LNCaP clone FGC (cell line): ENCODE measurements around the gene TANGO2.

Experiments
- DNase-seq: peaks from one replicate; pipeline ENCODE4 v3.0.0-alpha.2; 2011; ENCODE audit warnings: low read depth
- H3K4me3 ChIP-seq: 2 replicates; pipeline ENCODE4 v1.5.1; 2011; ENCODE audit warnings: mild to moderate bottlenecking, low read depth, low read length, control low read depth
- TF ChIP-seq, protein P1 (sequence below): IDR thresholded peaks from 2 replicates; pipeline ENCODE4 v1.5.1; 2012; ENCODE audit warnings: mild to moderate bottlenecking; ENCODE audit not compliant: control insufficient read depth, insufficient read depth; ENCODE audit errors: extremely low read depth

The TANGO2 gene

DNA sequence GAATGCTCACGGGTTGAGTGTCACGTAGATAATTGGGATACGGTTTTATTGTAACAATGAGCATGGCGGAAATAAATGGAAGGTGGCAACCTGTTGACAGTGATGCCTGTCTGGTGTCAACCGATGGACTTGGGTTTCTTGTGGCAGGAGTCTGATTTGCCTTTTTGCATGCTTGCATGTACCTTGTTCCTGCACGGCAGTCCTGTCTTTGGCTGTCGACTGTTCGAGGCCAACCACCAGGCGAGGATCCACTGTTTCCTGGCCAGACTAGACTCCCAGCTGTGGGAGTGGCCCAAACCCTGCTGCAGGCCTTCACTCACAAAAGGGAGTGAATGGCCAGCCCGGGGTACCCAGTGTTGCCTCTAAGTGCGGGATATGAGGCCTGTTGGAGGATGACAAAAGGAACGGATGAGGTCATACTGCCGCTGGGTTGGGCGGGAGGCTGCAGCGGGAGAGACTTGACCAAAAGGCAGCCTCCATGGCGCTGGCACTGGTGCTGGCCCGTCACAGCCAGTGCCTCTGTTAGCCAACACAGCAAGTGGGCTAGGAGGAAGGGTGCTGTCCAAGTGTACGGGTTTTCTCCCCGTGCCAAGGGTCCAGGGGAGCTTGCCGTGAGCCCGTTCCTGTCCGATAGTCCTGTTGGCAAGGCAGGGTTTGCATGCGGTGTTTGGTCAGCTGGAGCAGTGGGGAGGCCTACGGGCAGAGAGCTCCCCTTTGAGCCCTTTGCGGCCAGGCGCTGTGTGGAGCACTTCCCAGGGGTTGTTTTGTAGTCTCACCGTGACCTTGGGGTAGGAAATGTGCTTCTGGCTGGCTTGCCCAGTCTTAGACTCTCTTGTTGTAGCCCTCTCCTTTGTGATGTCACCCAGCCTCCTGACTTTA is 60.1 kb downstream of the TANGO2 start:
- TF ChIP-seq, protein P1, sequence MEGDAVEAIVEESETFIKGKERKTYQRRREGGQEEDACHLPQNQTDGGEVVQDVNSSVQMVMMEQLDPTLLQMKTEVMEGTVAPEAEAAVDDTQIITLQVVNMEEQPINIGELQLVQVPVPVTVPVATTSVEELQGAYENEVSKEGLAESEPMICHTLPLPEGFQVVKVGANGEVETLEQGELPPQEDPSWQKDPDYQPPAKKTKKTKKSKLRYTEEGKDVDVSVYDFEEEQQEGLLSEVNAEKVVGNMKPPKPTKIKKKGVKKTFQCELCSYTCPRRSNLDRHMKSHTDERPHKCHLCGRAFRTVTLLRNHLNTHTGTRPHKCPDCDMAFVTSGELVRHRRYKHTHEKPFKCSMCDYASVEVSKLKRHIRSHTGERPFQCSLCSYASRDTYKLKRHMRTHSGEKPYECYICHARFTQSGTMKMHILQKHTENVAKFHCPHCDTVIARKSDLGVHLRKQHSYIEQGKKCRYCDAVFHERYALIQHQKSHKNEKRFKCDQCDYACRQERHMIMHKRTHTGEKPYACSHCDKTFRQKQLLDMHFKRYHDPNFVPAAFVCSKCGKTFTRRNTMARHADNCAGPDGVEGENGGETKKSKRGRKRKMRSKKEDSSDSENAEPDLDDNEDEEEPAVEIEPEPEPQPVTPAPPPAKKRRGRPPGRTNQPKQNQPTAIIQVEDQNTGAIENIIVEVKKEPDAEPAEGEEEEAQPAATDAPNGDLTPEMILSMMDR = no peak
- peak; percentile 32 for DNase-seq
- peak overlapping the region; percentile 78 for H3K4me3 ChIP-seq

DNA sequence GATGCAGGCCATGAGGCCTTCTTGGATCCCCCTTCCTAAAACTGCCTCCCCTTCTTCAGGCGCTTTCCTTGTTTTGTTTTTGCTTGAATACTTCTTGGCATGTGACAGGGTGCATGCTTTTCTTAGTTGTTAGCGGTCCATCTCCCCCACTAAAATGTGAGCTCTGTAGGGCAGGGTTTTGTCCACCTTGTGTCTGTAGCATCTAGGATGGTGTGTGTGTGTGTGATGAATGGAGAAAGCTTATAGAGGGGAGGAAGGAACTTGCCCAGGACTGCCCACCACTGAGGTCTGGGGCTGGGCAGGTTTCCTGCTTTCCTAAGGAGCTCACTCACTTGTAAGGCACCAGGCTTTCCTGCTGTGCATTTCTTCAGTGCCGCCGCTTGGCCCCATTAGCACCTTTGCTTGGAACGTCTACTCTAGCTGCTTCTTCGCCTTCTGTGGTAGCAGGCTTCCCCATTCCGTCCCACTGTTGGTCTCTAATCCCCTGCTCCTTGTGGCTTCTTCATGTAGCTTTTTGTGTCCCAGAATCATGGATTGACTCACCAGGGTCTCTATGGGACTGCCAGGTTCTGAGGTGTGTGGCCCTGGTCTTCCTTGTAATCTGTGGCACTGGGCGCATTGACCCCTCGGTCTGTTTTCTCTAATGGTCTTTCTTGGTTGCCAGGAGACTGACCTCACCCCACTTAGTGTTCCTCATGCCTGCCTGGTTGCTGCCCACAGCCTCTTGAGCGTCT is 62.4 kb downstream of the TANGO2 start:
- H3K4me3 ChIP-seq = no peak overlapping the region
- DNase-seq = no peak
- TF ChIP-seq, protein P1 = no peak

- TF ChIP-seq, protein P1 = no peak
- H3K4me3 ChIP-seq = no peak overlapping the region
- no peak for DNase-seq
Observed at GRCh38 chr22:20083891-20084546, 63.1 kb downstream of the TANGO2 start.

DNA sequence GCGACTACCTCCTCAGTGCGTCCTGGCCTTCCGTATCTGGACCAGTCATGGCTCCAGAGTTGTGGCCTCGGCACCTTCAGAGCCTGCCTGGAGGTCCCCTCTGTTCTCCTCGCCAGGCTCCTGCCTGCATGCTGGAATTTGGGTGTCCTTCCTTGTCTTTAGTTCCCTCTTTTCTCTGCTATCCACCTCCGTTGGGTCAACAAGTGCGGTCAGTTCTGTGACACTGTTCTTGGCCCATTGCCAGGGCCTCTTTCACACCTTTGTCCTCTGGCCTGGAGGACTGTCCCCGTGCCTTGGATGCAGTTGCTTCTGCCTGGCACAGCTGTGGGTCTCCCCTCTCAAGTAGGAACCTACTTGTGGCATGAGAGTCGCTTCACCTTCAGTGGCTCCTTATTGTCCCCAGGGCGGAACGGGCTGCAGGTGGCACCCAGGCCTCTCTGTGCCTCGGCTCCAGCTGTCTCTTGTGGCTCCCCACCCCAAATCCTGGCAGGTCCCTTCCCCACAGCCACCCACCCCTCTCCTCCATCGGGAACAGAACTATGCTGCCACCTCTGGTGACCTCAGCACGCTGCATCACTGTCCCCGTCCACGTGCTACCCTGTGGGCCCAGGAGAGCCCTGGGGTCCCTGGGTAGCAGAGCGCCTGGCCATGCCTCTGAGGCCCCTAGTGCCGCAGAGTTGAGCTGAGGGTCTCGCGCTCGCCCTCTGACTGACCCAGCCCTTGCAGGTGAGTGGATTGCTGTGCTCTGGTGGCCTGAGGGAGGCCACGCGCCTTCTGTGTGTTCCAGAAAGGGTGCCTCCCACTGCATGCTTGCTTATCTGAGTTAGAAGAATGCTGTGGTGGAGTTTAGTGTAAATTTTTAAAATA is 63.9 kb downstream of the TANGO2 start:
- TF ChIP-seq, protein P1 = peak; percentile 50
- DNase-seq = no peak
- H3K4me3 ChIP-seq = no peak overlapping the region

DNA sequence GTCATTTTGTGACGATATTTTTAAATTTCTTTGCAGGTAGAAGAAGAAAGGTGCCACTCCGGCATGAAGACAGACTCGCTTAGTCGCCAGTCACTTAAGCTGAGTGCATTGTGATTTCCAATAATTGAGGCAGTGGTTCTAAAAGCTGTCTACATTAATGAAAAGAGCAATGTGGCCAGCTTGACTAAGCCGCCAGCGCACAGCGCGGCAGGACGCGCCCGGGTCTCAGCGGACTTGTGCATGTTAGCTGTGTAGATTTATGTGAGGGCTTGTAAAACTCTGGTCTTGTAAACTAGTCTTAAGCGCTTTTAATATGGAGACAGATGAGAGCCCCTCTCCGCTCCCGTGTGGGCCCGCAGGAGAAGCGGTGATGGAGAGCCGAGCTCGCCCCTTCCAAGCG is 64.7 kb downstream of the TANGO2 start:
- TF ChIP-seq, protein P1 = no peak
- no peak for DNase-seq
- H3K4me3 ChIP-seq = no peak overlapping the region

DNA sequence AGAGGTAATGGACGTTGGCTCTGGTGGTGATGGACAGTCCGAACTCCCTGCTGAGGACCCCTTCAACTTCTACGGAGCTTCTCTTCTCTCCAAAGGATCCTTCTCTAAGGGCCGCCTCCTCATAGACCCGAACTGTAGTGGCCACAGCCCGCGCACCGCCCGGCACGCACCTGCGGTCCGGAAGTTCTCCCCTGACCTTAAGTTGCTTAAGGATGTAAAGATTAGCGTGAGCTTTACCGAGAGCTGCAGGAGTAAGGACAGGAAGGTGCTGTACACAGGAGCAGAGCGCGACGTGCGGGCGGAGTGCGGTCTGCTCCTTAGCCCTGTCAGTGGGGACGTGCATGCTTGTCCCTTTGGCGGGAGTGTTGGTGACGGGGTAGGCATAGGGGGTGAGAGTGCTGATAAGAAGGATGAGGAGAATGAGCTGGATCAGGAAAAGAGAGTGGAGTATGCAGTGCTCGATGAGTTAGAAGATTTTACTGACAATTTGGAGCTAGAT is 65.2 kb downstream of the TANGO2 start:
- TF ChIP-seq, protein P1 = no peak
- no peak for DNase-seq
- no peak overlapping the region for H3K4me3 ChIP-seq
